ENCODE data around the gene CHSY3. TPM values are rescaled to one million over a fixed set of nuclear protein-coding genes. Genes with fewer than 3 reads are reported as not detected.
A peak's percentile ranks its signal among the peaks of the same experiment; 100 is the strongest.

The CHSY3 gene
- total and polyA plus RNA-seq, 5 donors, result 0.68 to 3.6 (median 2.3) TPM

- intact Hi-C loops (cut with DNase I), result no loop called here
- WGBS, result 93% methylated on average over 1 of the region's 1 CpG
Observed at GRCh38 chr5:129945774-129946270, 41.6 kb downstream of the CHSY3 start.

DNA sequence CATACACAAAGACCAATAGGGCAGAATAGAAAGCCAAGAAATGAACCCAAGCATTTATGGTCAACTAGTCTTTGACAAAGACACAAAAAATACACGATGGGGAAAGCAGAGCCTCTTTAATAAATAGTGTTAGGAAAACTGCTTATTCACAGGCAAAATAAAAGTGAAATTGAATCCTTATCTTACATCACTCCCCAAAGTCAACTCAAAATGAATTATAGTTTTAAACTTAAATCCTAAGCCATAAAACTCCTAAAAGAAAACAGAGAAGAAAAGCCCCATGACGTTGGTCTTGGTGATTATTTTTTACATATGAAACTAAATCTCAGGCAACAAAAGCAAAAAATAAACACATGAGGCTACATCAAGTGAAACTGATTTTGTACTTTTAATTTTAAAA lies 46.8 kb downstream of the CHSY3 start:
- Histone ChIP-seq H3K4me3 (ENCODE audit: low read length) (no peak overlapping the region), H3K9me3 (ENCODE audit: control insufficient read depth, low read length) (no peaks in the 10 kb centered on the region), H3K27ac (ENCODE audit: low read length) (no peak overlapping the region), H3K27me3 (ENCODE audit: control insufficient read depth, insufficient read depth) (no peaks in the 10 kb centered on the region), H3K4me1 (ENCODE audit: control insufficient read depth, insufficient read depth, low read length) (no peaks in the 10 kb centered on the region)
- 53% methylated on average over 2 of the region's 2 CpGs for WGBS
- intact Hi-C loops (cut with DNase I), result no loop called here
- DNase-seq, result no peak
- no peak for ATAC-seq

More at GRCh38 chr5:129945774-129946270, 41.6 kb downstream of the CHSY3 start:
- no peak for DNase-seq
- H3K4me1 ChIP-seq (ENCODE audit: control insufficient read depth, insufficient read depth, low read length), result no peaks in the 10 kb centered on the region
- no peak overlapping the region for H3K4me3 ChIP-seq (ENCODE audit: low read length)
- H3K27me3 ChIP-seq (ENCODE audit: control insufficient read depth, insufficient read depth), result no peaks in the 10 kb centered on the region
- no peak overlapping the region for H3K27ac ChIP-seq (ENCODE audit: low read length)
- no peak for ATAC-seq
- no peaks in the 10 kb centered on the region for H3K9me3 ChIP-seq (ENCODE audit: control insufficient read depth, low read length)

GRCh38 chr5:129958581-129958980 lies 54.3 kb downstream of the CHSY3 start:
- ATAC-seq (no peak), DNase-seq (no peak)
- Histone ChIP-seq H3K4me1 (ENCODE audit: control insufficient read depth, insufficient read depth, low read length) (peaks cover 6% of the 10 kb centered on the region), H3K27ac (ENCODE audit: low read length) (no peak overlapping the region), H3K9me3 (ENCODE audit: control insufficient read depth, low read length) (no peaks in the 10 kb centered on the region), H3K4me3 (ENCODE audit: low read length) (no peak overlapping the region), H3K27me3 (ENCODE audit: control insufficient read depth, insufficient read depth) (no peaks in the 10 kb centered on the region)
- intact Hi-C loops (cut with DNase I), result no loop called here

DNA sequence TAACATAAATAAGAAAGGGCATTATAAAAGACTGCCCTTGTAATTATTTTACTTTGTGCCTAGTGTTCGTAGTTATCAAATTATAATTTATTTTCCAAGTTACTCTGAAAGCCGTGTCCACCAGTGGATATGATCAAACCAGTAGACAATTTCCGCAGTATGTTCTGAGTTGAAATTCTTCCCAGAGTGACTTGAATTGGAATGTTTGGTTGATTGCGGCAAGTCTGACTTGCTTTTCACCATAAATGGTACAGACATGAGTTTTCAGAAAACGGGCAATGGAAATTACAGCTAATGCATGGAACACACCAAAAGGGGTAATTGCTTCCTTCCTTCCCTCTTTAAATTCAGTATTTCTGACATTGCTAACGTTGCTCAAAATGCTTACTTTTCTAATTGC lies 56.6 kb downstream of the CHSY3 start:
- no peaks in the 10 kb centered on the region for H3K9me3 ChIP-seq (ENCODE audit: control insufficient read depth, low read length)
- H3K4me1 ChIP-seq (ENCODE audit: control insufficient read depth, insufficient read depth, low read length), result peaks cover 6% of the 10 kb centered on the region
- no peak overlapping the region for H3K27ac ChIP-seq (ENCODE audit: low read length)
- DNase-seq, result no peak
- no peak overlapping the region for H3K4me3 ChIP-seq (ENCODE audit: low read length)
- intact Hi-C loops (cut with DNase I), result no loop called here
- WGBS, result 81% methylated on average over 6 of the region's 6 CpGs
- ATAC-seq, result no peak
- H3K27me3 ChIP-seq (ENCODE audit: control insufficient read depth, insufficient read depth), result no peaks in the 10 kb centered on the region

GRCh38 chr5:129962506-129962905 lies 58.2 kb downstream of the CHSY3 start:
- no peaks in the 10 kb centered on the region for H3K9me3 ChIP-seq (ENCODE audit: control insufficient read depth, low read length)
- H3K4me1 ChIP-seq (ENCODE audit: control insufficient read depth, insufficient read depth, low read length), result peaks cover 6% of the 10 kb centered on the region
- DNase-seq (no peak), ATAC-seq (no peak)
- no peak overlapping the region for H3K4me3 ChIP-seq (ENCODE audit: low read length)
- intact Hi-C loops (cut with DNase I), result no loop called here
- H3K27ac ChIP-seq (ENCODE audit: low read length), result no peak overlapping the region
- no peaks in the 10 kb centered on the region for H3K27me3 ChIP-seq (ENCODE audit: control insufficient read depth, insufficient read depth)
- WGBS, result 92% methylated on average over 1 of the region's 1 CpG

- H3K4me1 ChIP-seq (ENCODE audit: control insufficient read depth, insufficient read depth, low read length), result peaks cover 6% of the 10 kb centered on the region
- intact Hi-C loops (cut with DNase I), result no loop called here
- WGBS, result 24% methylated on average over 3 of the region's 3 CpGs
- H3K4me3 ChIP-seq (ENCODE audit: low read length), result no peak overlapping the region
- DNase-seq (no peak), ATAC-seq (peak; percentile 95 to 97)
- H3K27me3 ChIP-seq (ENCODE audit: control insufficient read depth, insufficient read depth), result no peaks in the 10 kb centered on the region
- H3K9me3 ChIP-seq (ENCODE audit: control insufficient read depth, low read length), result no peaks in the 10 kb centered on the region
- peak overlapping the region; percentile 58 for H3K27ac ChIP-seq (ENCODE audit: low read length)
Observed at GRCh38 chr5:129963359-129963758, 59.1 kb downstream of the CHSY3 start.

DNA sequence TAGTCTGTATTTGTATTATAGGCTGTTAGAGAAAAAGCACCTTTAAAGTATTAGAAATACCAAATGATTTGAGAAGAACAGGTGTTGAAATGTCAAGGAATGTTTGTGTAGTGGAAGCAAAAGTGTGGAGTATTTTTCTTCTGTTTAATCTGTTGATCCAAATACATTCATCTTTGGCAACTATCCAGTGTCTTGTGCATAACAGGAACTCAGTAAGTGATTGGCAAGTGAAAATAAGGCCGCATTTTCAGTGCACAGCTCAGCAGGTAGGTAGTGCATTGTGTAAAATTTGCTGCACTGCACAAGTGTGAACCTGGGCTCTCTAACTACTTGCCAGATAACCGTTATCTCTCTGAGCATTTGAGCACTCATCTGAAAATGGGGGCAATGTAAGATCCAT lies 61.8 kb downstream of the CHSY3 start:
- intact Hi-C loops (cut with DNase I), result no loop called here
- ATAC-seq (no peak), DNase-seq (no peak)
- Histone ChIP-seq H3K4me1 (ENCODE audit: control insufficient read depth, insufficient read depth, low read length) (peaks cover 6% of the 10 kb centered on the region), H3K27me3 (ENCODE audit: control insufficient read depth, insufficient read depth) (no peaks in the 10 kb centered on the region), H3K9me3 (ENCODE audit: control insufficient read depth, low read length) (no peaks in the 10 kb centered on the region), H3K4me3 (ENCODE audit: low read length) (no peak overlapping the region), H3K27ac (ENCODE audit: low read length) (no peak overlapping the region)
- 61% methylated on average over 2 of the region's 2 CpGs for WGBS

GRCh38 chr5:129971714-129972113 lies 67.4 kb downstream of the CHSY3 start:
- peak; percentile 44 to 79 for ATAC-seq
- intact Hi-C loops (cut with DNase I), result no loop called here
- Histone ChIP-seq H3K27ac (ENCODE audit: low read length) (no peak overlapping the region), H3K9me3 (ENCODE audit: control insufficient read depth, low read length) (no peaks in the 10 kb centered on the region), H3K27me3 (ENCODE audit: control insufficient read depth, insufficient read depth) (no peaks in the 10 kb centered on the region), H3K4me1 (ENCODE audit: control insufficient read depth, insufficient read depth, low read length) (no peaks in the 10 kb centered on the region), H3K4me3 (ENCODE audit: low read length) (no peak overlapping the region)
- DNase-seq, result no peak

DNA sequence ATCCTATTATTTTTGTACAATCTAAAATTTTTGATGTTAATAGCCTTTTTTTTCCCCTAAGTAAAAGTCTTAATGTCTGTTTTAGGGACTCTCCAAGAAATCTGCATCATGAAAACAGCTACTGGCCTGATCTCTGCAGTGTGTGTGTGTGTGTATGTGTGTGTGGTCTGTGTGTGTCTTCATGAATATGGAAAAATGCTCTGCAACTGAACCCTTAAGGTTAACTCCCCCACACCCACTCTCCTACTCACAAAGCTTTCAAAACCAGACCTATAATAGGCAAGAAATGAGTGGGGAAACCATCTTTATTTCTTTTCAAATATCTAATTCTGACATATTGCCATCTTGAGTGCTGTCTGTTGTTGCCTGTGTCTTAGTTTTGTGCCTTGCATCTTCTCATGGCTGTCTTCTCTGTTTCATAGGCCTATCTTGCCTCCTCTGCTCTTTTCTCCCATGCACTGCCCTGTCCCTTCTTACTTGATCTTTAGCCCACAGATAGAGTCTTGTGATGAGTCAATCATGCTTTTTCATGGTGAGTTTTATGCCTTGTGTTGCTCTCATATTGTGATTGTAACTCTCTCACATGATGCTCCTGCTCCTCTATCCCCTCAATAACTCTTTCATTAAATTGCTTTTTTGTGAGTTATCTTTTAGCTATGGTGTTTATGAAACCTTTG lies 68.3 kb downstream of the CHSY3 start:
- Histone ChIP-seq H3K27ac (ENCODE audit: low read length) (no peak overlapping the region), H3K4me3 (ENCODE audit: low read length) (no peak overlapping the region), H3K9me3 (ENCODE audit: control insufficient read depth, low read length) (no peaks in the 10 kb centered on the region), H3K27me3 (ENCODE audit: control insufficient read depth, insufficient read depth) (no peaks in the 10 kb centered on the region), H3K4me1 (ENCODE audit: control insufficient read depth, insufficient read depth, low read length) (no peaks in the 10 kb centered on the region)
- intact Hi-C loops (cut with DNase I), result no loop called here
- no peak for ATAC-seq
- no peak for DNase-seq

DNA sequence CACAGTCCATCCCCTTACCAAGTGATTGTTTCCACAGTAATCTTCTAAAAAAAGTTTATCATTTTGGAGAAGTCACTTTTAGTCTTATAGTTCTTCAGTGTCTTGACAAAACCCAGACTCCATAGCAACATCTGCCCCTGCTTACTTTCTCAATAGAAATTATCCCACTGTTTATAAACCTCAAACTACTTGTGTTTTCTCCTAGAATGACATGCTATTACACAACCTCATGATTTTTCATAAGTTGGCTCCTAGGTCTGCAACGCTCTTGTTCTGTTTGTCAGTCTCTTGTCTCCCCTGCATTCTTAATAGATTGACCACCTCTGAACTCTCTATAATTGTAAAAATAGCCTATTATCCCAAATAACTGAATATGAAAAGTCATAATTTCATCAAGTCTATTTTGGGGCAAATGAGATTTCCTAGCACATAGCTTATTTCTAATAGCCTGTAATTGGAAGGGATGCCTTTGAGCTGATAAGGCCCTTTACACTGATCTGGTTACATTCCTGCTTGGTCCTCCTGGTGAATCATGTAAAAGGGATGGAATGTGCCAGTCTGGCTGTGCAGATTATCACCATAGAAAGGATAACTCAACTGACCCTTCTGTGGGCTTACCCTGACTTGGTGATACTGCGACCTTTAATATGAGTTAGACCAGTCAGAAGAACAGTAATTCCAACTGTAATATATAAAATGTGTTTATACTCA lies 69.6 kb downstream of the CHSY3 start:
- 67% methylated on average over 2 of the region's 2 CpGs for WGBS
- peak in 1 of 2 donors; percentile 40 for ATAC-seq

GRCh38 chr5:129977810-129978209 lies 73.5 kb downstream of the CHSY3 start:
- DNase-seq (no peak), ATAC-seq (no peak)
- H3K4me1 ChIP-seq (ENCODE audit: control insufficient read depth, insufficient read depth, low read length), result no peaks in the 10 kb centered on the region

More for the DNA sequence above, 69.6 kb downstream of the CHSY3 start:
- DNase-seq, result no peak
- intact Hi-C loops (cut with DNase I), result no loop called here
- H3K9me3 ChIP-seq (ENCODE audit: control insufficient read depth, low read length), result no peaks in the 10 kb centered on the region
- no peak overlapping the region for H3K4me3 ChIP-seq (ENCODE audit: low read length)
- no peaks in the 10 kb centered on the region for H3K27me3 ChIP-seq (ENCODE audit: control insufficient read depth, insufficient read depth)
- no peak overlapping the region for H3K27ac ChIP-seq (ENCODE audit: low read length)
- no peaks in the 10 kb centered on the region for H3K4me1 ChIP-seq (ENCODE audit: control insufficient read depth, insufficient read depth, low read length)

More at GRCh38 chr5:129977810-129978209, 73.5 kb downstream of the CHSY3 start:
- intact Hi-C loops (cut with DNase I), result no loop called here
- H3K4me3 ChIP-seq (ENCODE audit: low read length), result no peak overlapping the region
- H3K27ac ChIP-seq (ENCODE audit: low read length), result no peak overlapping the region
- no peaks in the 10 kb centered on the region for H3K27me3 ChIP-seq (ENCODE audit: control insufficient read depth, insufficient read depth)
- no peaks in the 10 kb centered on the region for H3K9me3 ChIP-seq (ENCODE audit: control insufficient read depth, low read length)

Data from right cardiac atrium (tissue), 5 donors.